Activated naive CD8-positive, alpha-beta T cell treated with anti-CD3 and anti-CD28 coated beads for 36 hours (primary cell): ENCODE data around the gene COIL. TPM values are rescaled to one million over a fixed set of nuclear protein-coding genes. Genes with fewer than 3 reads are reported as not detected.

ENCODE experiments used
- DNase-seq: peaks from one replicate; pipeline ENCODE4 v3.0.0; 2021
- H3K27ac Mint-ChIP-seq: one replicate; pipeline ENCODE4 v1.8.0; 2022; ENCODE audit warnings: mild to moderate bottlenecking, moderate library complexity, mixed read lengths
- H3K27me3 Mint-ChIP-seq: one replicate; pipeline ENCODE4 v1.8.0; 2022; ENCODE audit warnings: mild to moderate bottlenecking, mixed read lengths
- H3K36me3 Mint-ChIP-seq: one replicate; pipeline ENCODE4 v1.8.0; 2021; ENCODE audit warnings: mild to moderate bottlenecking, mixed read lengths
- H3K4me1 Mint-ChIP-seq: one replicate; pipeline ENCODE4 v1.8.0; 2021; ENCODE audit warnings: mixed read lengths
- H3K4me3 Mint-ChIP-seq: one replicate; pipeline ENCODE4 v1.8.0; 2022; ENCODE audit warnings: mild to moderate bottlenecking, moderate library complexity, mixed read lengths
- H3K9me3 Mint-ChIP-seq: one replicate; pipeline ENCODE4 v1.8.0; 2022; ENCODE audit warnings: mixed read lengths
- total RNA-seq, 2 experiments: library from RNA; stranded (reverse); gene quantifications; one replicate each; pipeline ENCODE4 v1.2.3, GENCODE V29; 2021

Gene COIL, protein sequence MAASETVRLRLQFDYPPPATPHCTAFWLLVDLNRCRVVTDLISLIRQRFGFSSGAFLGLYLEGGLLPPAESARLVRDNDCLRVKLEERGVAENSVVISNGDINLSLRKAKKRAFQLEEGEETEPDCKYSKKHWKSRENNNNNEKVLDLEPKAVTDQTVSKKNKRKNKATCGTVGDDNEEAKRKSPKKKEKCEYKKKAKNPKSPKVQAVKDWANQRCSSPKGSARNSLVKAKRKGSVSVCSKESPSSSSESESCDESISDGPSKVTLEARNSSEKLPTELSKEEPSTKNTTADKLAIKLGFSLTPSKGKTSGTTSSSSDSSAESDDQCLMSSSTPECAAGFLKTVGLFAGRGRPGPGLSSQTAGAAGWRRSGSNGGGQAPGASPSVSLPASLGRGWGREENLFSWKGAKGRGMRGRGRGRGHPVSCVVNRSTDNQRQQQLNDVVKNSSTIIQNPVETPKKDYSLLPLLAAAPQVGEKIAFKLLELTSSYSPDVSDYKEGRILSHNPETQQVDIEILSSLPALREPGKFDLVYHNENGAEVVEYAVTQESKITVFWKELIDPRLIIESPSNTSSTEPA
- 10 to 100 TPM; 21.6 to 22.4 TPM for total RNA-seq

DNA sequence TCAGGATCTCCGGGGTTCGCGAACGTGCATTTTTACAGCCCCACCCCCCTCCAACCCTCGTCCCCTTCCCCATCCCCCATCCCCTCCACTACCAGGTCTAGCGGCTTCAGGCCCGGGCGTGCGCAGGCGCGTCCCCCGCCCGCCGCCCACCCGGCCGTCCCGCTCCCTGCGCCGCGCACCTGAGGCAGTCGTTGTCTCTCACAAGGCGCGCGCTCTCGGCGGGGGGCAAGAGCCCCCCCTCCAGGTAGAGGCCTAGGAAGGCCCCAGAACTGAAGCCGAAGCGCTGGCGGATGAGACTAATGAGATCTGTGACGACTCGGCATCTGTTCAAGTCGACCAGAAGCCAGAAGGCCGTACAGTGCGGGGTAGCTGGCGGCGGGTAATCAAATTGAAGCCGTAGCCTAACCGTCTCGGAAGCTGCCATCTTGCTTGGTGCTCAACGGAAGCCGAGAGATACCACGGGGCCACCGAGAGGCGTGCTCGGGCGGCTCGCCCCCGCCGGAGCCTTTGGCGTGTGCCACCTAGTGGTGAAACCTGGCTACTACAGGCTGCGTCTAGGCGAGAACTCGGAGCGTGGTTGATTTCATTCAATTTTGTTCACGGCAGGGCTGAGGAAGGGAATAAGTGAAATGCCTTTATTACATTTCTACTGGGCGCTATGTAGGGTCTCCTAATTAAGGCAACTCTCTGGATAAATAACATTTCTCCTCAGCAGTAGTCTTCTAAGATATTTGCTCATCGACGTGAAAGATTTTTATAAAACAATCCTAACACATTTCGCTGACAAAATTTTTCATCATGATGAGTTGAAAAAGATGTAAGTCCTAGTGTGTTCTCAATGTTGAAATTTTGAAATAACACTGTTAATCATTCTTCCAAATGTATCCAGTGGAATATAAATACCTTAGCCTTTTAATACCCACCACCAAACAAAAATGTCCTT lies at the start of gene COIL:
TSS of gene COIL (minus strand) at position 455 of the 943 bp plus-strand sequence. CDS start at position 424, 31 bp downstream.
- Mint-ChIP-seq H3K9me3 (no peaks in the 10 kb centered on the region), H3K27me3 (no peaks in the 10 kb centered on the region), H3K27ac (peak within 1 kb of the TSS; percentile 93), H3K4me1 (peaks cover 23% of the 10 kb centered on the region), H3K4me3 (peak within 1 kb of the TSS; percentile 84), H3K36me3 (peaks cover 5% of the 10 kb centered on the region)
- DNase-seq: peak; percentile 92

GRCh38 chr17:57010487-57010886 lies 49.6 kb upstream of the COIL start:
- Mint-ChIP-seq H3K4me1 (peaks cover 9% of the 10 kb centered on the region), H3K27ac (no peak overlapping the region), H3K27me3 (no peaks in the 10 kb centered on the region), H3K4me3 (peak overlapping the region; percentile 3), H3K36me3 (no peaks in the 10 kb centered on the region), H3K9me3 (no peaks in the 10 kb centered on the region)
- no peak for DNase-seq

GRCh38 chr17:57009737-57010445 lies 49.0 kb upstream of the COIL start:
- H3K9me3 Mint-ChIP-seq: no peaks in the 10 kb centered on the region
- peak; percentile 33 for DNase-seq
- no peaks in the 10 kb centered on the region for H3K27me3 Mint-ChIP-seq
- H3K27ac Mint-ChIP-seq: no peak overlapping the region
- H3K4me3 Mint-ChIP-seq: peak overlapping the region; percentile 3
- peaks cover 12% of the 10 kb centered on the region for H3K4me1 Mint-ChIP-seq
- H3K36me3 Mint-ChIP-seq: no peaks in the 10 kb centered on the region

- no peak for DNase-seq
- H3K9me3 Mint-ChIP-seq: no peaks in the 10 kb centered on the region
- peaks cover 12% of the 10 kb centered on the region for H3K4me1 Mint-ChIP-seq
- H3K4me3 Mint-ChIP-seq: no peak overlapping the region
- no peaks in the 10 kb centered on the region for H3K36me3 Mint-ChIP-seq
- no peak overlapping the region for H3K27ac Mint-ChIP-seq
- H3K27me3 Mint-ChIP-seq: no peaks in the 10 kb centered on the region
These were observed 48.1 kb upstream of the COIL start for GRCh38 chr17:57008958-57009357.

DNA sequence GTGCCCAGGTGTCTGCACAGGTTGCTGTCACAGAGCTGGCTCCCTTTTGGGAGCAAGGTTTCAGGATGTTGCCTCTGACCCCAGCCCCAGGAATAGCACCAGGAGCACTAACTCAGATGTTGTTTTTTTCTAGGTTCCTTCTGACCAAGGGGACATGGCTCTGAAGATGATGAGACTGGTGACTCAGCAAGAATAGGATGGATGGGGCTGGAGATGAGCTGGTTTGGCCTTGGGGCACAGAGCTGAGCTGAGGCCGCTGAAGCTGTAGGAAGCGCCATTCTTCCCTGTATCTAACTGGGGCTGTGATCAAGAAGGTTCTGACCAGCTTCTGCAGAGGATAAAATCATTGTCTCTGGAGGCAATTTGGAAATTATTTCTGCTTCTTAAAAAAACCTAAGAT lies 45.2 kb upstream of the COIL start:
- Mint-ChIP-seq H3K9me3 (no peaks in the 10 kb centered on the region), H3K4me3 (no peak overlapping the region), H3K4me1 (peaks cover 12% of the 10 kb centered on the region), H3K27ac (no peak overlapping the region), H3K36me3 (peaks cover 1% of the 10 kb centered on the region), H3K27me3 (no peaks in the 10 kb centered on the region)
- no peak for DNase-seq

GRCh38 chr17:57004944-57005579 lies 44.2 kb upstream of the COIL start:
- Mint-ChIP-seq H3K4me3 (no peak overlapping the region), H3K9me3 (no peaks in the 10 kb centered on the region), H3K4me1 (peaks cover 7% of the 10 kb centered on the region), H3K36me3 (peaks cover 1% of the 10 kb centered on the region), H3K27me3 (no peaks in the 10 kb centered on the region), H3K27ac (peak overlapping the region; percentile 30)
- DNase-seq: no peak

DNA sequence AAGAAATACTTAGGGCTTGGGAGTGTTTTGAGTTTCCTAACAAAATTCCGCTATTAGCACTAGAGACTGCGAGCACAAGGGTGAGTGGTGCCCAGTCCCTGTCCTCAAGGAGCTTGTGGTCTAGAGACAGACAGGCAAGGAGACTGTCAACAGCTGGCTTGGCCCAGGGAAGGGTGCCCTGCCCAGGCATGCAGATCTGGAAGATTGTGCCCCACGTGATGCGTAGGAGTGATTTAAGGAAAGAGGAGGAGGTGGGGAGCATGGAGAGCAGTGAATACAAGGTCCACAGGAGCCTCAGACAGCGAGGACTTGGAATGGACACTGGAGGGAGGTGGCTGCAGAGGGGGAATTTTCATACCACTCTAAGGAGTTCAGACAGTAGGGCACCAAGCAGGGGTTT lies 42.1 kb upstream of the COIL start:
- H3K27me3 Mint-ChIP-seq: no peaks in the 10 kb centered on the region
- H3K4me1 Mint-ChIP-seq: peaks cover 3% of the 10 kb centered on the region
- no peak overlapping the region for H3K4me3 Mint-ChIP-seq
- no peak overlapping the region for H3K27ac Mint-ChIP-seq
- peaks cover 4% of the 10 kb centered on the region for H3K36me3 Mint-ChIP-seq
- no peaks in the 10 kb centered on the region for H3K9me3 Mint-ChIP-seq
- no peak for DNase-seq

DNA sequence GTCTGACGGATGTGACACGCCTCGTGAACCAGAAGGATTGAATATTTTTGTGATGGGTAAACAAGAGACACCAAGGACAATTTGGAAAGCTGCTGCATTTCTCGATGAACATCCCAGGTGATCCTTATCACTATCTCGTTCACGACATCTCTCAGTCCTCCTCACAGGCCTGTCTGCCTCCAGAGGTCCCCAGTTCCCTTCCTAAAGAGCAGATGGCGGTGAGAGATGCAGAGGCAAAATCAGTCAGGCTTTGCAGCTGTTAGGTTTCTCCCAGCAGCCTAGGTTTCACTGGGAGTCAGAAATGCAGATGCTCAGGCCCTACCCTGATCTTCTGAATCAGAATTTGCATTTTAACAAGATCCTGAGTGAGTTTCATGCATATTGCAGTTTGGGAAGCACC lies 40.7 kb upstream of the COIL start:
- Mint-ChIP-seq H3K4me3 (no peak overlapping the region), H3K36me3 (peaks cover 8% of the 10 kb centered on the region), H3K4me1 (peaks cover 3% of the 10 kb centered on the region), H3K27ac (no peak overlapping the region), H3K9me3 (no peaks in the 10 kb centered on the region), H3K27me3 (no peaks in the 10 kb centered on the region)
- DNase-seq: no peak

GRCh38 chr17:56997313-56997712 lies 36.5 kb upstream of the COIL start:
- Mint-ChIP-seq H3K27ac (no peak overlapping the region), H3K4me1 (no peaks in the 10 kb centered on the region), H3K4me3 (no peak overlapping the region), H3K9me3 (no peaks in the 10 kb centered on the region), H3K36me3 (peaks cover 7% of the 10 kb centered on the region), H3K27me3 (no peaks in the 10 kb centered on the region)
- no peak for DNase-seq

- Mint-ChIP-seq H3K4me3 (no peak overlapping the region), H3K4me1 (no peaks in the 10 kb centered on the region), H3K27me3 (no peaks in the 10 kb centered on the region), H3K36me3 (peaks cover 7% of the 10 kb centered on the region), H3K27ac (no peak overlapping the region), H3K9me3 (no peaks in the 10 kb centered on the region)
- no peak for DNase-seq
These were observed 34.9 kb upstream of the COIL start for GRCh38 chr17:56995766-56996165.

DNA sequence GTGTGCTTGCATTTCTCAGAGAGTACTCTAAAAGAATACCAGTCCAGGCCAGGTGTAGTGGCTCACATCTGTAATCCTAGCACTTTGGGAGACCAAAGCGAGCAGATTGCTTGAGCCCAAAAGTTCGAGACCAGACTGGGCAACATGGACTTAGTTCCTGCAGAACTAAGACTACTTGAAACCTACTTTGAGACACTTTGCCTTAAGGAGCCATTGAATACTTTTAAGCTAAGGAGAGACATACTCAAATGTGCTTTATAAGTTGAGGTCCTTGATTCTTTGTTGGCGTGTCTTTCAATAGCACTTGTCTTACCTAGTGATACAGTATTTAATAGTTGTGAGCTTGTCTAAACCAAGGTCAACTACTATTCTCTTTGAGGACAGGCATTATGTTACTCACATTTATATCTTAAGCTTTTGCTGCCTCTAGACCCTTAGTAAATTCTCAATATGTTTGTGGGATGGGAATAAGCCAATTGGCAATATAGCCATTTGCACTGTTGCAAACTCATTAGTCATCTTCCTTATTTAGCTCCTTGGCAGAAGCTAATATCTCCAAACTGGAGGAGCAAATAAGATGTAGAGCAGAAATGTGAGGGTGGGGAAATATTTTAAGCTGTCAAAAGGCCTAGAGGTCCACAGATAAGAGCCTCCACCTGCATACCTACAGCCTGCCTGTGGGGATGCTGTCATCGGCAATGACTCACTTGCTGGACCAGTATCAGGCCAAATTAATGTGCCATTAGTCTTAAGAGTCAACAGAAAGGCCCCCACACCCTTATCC lies 33.4 kb upstream of the COIL start:
- H3K4me1 Mint-ChIP-seq: no peaks in the 10 kb centered on the region
- H3K36me3 Mint-ChIP-seq: peaks cover 7% of the 10 kb centered on the region
- no peaks in the 10 kb centered on the region for H3K9me3 Mint-ChIP-seq
- H3K4me3 Mint-ChIP-seq: no peak overlapping the region
- H3K27ac Mint-ChIP-seq: no peak overlapping the region
- H3K27me3 Mint-ChIP-seq: no peaks in the 10 kb centered on the region
- DNase-seq: no peak

- no peaks in the 10 kb centered on the region for H3K4me1 Mint-ChIP-seq
- no peak overlapping the region for H3K4me3 Mint-ChIP-seq
- H3K36me3 Mint-ChIP-seq: peaks cover 9% of the 10 kb centered on the region
- H3K9me3 Mint-ChIP-seq: no peaks in the 10 kb centered on the region
- no peaks in the 10 kb centered on the region for H3K27me3 Mint-ChIP-seq
- no peak overlapping the region for H3K27ac Mint-ChIP-seq
- DNase-seq: no peak
These were observed 31.5 kb upstream of the COIL start for GRCh38 chr17:56992364-56992763.

DNA sequence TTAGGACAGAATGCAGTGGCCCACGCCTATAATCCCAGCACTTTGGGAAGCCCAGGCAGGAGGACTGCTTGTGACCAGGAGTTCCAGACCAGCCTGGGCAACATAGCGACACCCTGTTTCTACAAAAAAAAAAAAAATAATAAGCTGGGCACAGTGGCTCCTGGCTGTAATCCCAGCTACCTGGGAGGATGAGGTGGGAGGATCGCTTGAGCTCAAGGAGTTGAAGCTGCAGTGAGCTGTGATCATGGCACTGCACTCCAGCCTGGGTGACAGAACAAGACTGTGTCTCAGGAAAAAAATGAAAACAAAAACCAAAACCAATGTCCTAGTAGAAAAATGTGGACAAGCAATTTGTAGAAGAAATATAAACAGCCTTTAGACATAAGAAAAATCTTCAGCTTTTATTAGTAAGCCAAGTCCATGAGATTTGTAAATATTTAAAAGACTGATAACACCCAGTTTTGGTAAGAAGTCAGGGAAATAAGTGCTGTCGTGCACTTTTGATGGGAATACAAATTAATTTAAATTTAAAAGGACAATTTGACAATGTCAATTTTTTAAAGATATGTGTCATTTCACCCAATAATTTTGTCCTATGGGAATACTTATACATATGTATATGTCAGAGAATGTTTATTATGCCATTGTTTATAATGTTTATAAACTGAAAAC lies 28.2 kb upstream of the COIL start:
- Mint-ChIP-seq H3K9me3 (no peaks in the 10 kb centered on the region), H3K4me3 (no peak overlapping the region), H3K36me3 (peaks cover 14% of the 10 kb centered on the region), H3K4me1 (no peaks in the 10 kb centered on the region), H3K27ac (no peak overlapping the region), H3K27me3 (no peaks in the 10 kb centered on the region)
- DNase-seq: no peak
